HL-60 (cell line): ENCODE results near the gene ADAM11.

ENCODE experiments used
- DNase-seq, 2 experiments: peaks; one replicate each; pipeline ENCODE4 v3.0.0-alpha.2; 2010 to 2020; ENCODE audit warnings: low read depth in 1 of 2, low spot score in 1 of 2
- H3K27ac ChIP-seq: fragments of 250-450 bp; sonication (Bioruptor Pico); replicated peaks from 2 replicates; pipeline ENCODE4 v1.5.1; 2020; ENCODE audit warnings: mild to moderate bottlenecking, moderate library complexity
- H3K27me3 ChIP-seq: fragments of 250-450 bp; sonication (Bioruptor Pico); 2 replicates; pipeline ENCODE4 v1.5.1; 2021; ENCODE audit warnings: mild to moderate bottlenecking, moderate library complexity; ENCODE audit not compliant: insufficient read depth, poor library complexity, severe bottlenecking
- H3K4me3 ChIP-seq: replicated peaks from 2 replicates; pipeline ENCODE4 v1.5.1; 2011; ENCODE audit warnings: mild to moderate bottlenecking, control low read depth, low read length; ENCODE audit not compliant: insufficient read depth
- CTCF ChIP-seq: IDR thresholded peaks from one replicate; pipeline ENCODE4 v1.5.1; 2011; ENCODE audit warnings: low read length, control low read depth, inconsistent platforms; ENCODE audit not compliant: insufficient read depth
- GABPA ChIP-seq: IDR thresholded peaks from 2 replicates; pipeline ENCODE4 v1.6.1; 2012; ENCODE audit warnings: low read depth
- POLR2AphosphoS5 ChIP-seq: IDR thresholded peaks from 2 replicates; pipeline ENCODE4 v1.6.1; 2012; ENCODE audit warnings: low read depth
- REST ChIP-seq: IDR thresholded peaks from 2 replicates; pipeline ENCODE4 v1.6.1; 2012; ENCODE audit warnings: low read depth; ENCODE audit not compliant: insufficient replicate concordance
- SPI1 ChIP-seq: IDR thresholded peaks from 2 replicates; pipeline ENCODE4 v1.6.1; 2012; ENCODE audit warnings: low read depth, mild to moderate bottlenecking, borderline replicate concordance

Gene ADAM11

DNA sequence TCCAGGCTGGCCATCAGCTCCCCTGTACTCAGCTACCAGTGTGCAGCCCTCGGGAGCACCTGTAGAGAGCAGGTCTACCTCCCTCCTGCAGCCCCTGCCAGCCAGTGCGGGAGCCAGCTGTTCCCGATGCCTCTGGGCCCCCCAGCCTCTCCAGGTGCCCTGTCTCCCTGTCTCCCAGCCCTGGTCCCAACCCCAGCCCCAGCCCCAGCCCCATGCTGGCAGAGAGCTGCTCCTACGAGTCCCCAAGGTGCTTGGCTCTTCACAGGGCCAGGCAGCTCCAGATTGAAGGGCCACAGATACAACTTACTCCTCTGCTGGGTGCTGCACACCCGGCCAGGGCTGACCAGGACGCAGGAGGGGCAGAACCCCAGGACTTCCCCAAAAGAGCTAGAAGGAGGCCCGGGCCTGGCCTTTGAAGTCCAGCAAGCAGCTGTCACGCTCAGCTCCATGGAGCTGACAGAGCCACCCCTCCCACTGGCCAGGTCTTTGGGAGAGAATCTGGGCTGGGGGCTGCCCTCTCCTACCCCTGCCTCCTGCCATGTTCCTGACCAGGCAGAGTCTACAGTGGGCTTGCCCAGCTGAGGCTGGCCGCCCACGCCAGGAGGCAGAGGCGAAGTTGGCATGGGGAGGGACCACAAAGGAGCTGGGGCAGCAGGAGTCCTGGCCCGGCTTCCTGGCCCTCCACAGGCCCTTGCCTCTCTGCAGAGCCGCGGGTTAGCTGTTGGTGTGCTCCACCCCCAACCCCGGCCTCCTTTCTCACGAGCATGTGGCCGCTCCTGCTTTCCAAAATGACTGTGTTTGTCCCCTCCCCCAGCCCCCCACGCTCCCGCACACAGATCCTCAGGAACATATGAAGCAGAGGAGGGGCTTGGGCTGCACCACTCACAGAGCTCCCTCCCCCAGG is 9.5 kb upstream of the ADAM11 start:
- Histone ChIP-seq H3K27me3 (no peaks in the 10 kb centered on the region), H3K4me3 (no peak overlapping the region), H3K27ac (no peak overlapping the region)
- no peak for TF ChIP-seq SPI1
- DNase-seq, result no peak

- Histone ChIP-seq H3K27me3 (no peaks in the 10 kb centered on the region), H3K4me3 (no peak overlapping the region), H3K27ac (no peak overlapping the region)
- TF ChIP-seq CTCF (no peak), GABPA (no peak), SPI1 (no peak), POLR2AphosphoS5 (no peak), REST (no peak)
- DNase-seq, result no peak
Observed at GRCh38 chr17:44749980-44750318, 8.8 kb upstream of the ADAM11 start.

DNA sequence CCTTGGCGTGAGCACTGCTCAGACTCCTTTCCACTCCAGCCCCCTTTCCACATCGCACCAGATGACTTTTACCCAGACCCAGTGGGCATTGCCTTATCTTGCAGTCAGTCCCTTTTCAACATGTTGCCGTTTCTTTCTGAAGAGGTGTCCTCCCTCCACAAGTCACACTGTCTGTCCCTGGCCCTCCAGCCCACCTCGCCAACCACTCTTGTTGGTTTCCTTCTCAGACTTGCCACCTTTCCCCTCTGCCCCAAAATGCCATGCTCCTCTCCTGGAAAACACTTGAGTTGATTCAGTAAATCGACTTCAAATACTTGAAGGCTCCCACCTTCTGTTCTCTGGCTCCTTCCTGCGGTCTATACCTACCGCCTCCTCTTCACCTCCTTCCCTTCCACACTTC is 7.5 kb upstream of the ADAM11 start:
- H3K27ac ChIP-seq, result no peak overlapping the region
- no peak for DNase-seq
- H3K27me3 ChIP-seq, result no peaks in the 10 kb centered on the region
- no peak overlapping the region for H3K4me3 ChIP-seq
- TF ChIP-seq POLR2AphosphoS5 (no peak), GABPA (no peak), SPI1 (no peak), REST (no peak), CTCF (no peak)

- Histone ChIP-seq H3K4me3 (no peak overlapping the region), H3K27ac (no peak overlapping the region), H3K27me3 (no peaks in the 10 kb centered on the region)
- DNase-seq, result no peak
- TF ChIP-seq GABPA, result no peak
- TF ChIP-seq REST, result no peak
- no peak for TF ChIP-seq CTCF
- TF ChIP-seq SPI1, result no peak
- no peak for TF ChIP-seq POLR2AphosphoS5
Observed at GRCh38 chr17:44751806-44752205, 7.0 kb upstream of the ADAM11 start.
